Measurements from ENCODE around the gene MMD2.

DNA sequence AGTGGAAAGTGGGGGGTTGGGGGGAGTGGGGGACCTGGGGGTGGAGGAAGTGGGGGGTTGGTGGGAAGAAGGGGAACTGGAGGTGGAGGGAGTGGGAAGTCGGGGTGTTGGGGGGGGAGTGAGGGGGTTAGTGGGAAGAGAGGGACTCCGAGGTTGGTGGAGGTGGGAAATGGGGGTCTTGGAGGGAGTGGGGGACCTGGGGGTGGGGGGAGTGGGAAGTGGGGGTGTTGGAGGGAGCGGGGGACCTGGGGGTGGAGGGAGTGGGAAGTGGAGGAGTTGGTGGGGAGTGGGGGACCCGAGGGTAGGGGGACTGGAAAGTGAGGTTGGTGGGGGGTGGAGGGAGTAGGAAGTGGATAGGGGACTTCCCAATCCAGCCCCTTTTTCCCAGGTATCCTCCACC, 906 bp upstream of the MMD2 start:
- TF ChIP-seq, protein P1, sequence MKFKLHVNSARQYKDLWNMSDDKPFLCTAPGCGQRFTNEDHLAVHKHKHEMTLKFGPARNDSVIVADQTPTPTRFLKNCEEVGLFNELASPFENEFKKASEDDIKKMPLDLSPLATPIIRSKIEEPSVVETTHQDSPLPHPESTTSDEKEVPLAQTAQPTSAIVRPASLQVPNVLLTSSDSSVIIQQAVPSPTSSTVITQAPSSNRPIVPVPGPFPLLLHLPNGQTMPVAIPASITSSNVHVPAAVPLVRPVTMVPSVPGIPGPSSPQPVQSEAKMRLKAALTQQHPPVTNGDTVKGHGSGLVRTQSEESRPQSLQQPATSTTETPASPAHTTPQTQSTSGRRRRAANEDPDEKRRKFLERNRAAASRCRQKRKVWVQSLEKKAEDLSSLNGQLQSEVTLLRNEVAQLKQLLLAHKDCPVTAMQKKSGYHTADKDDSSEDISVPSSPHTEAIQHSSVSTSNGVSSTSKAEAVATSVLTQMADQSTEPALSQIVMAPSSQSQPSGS (IDR thresholded peaks at IDR 0.05; ENCODE audit: low read length) = no peak
- TF ChIP-seq NRF1 (IDR thresholded peaks at IDR 0.05; ENCODE audit: low read depth, low read length) = no peak
- no peak for TF ChIP-seq POLR2AphosphoS5 (IDR thresholded peaks at IDR 0.05; ENCODE audit: low read depth, low read length)
- TF ChIP-seq, protein P2, sequence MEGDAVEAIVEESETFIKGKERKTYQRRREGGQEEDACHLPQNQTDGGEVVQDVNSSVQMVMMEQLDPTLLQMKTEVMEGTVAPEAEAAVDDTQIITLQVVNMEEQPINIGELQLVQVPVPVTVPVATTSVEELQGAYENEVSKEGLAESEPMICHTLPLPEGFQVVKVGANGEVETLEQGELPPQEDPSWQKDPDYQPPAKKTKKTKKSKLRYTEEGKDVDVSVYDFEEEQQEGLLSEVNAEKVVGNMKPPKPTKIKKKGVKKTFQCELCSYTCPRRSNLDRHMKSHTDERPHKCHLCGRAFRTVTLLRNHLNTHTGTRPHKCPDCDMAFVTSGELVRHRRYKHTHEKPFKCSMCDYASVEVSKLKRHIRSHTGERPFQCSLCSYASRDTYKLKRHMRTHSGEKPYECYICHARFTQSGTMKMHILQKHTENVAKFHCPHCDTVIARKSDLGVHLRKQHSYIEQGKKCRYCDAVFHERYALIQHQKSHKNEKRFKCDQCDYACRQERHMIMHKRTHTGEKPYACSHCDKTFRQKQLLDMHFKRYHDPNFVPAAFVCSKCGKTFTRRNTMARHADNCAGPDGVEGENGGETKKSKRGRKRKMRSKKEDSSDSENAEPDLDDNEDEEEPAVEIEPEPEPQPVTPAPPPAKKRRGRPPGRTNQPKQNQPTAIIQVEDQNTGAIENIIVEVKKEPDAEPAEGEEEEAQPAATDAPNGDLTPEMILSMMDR (IDR thresholded peaks at IDR 0.05; ENCODE audit: control extremely low read depth in 1 of 3, insufficient read depth in 1 of 3, low read depth in 1 of 3, low read length in 3 of 3) = no peak
- no peak for TF ChIP-seq POLR2A (IDR thresholded peaks at IDR 0.05; ENCODE audit: control extremely low read depth in 1 of 2, low read depth in 2 of 2, low read length in 2 of 2)
- TF ChIP-seq, protein P3, sequence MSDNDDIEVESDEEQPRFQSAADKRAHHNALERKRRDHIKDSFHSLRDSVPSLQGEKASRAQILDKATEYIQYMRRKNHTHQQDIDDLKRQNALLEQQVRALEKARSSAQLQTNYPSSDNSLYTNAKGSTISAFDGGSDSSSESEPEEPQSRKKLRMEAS (IDR thresholded peaks at IDR 0.05) = no peak
- TF ChIP-seq, protein P4, sequence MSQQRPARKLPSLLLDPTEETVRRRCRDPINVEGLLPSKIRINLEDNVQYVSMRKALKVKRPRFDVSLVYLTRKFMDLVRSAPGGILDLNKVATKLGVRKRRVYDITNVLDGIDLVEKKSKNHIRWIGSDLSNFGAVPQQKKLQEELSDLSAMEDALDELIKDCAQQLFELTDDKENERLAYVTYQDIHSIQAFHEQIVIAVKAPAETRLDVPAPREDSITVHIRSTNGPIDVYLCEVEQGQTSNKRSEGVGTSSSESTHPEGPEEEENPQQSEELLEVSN (IDR thresholded peaks at IDR 0.05) = no peak

All from H1 (cell line).